ENCODE results near the gene SCAMP1. TPM values are rescaled to one million over a fixed set of nuclear protein-coding genes. Genes with fewer than 3 reads are reported as not detected.

SCAMP1 gene
- total and polyA plus RNA-seq, 2 experiments from 2014 or later, result 22.4 to 47.6 TPM

DNA sequence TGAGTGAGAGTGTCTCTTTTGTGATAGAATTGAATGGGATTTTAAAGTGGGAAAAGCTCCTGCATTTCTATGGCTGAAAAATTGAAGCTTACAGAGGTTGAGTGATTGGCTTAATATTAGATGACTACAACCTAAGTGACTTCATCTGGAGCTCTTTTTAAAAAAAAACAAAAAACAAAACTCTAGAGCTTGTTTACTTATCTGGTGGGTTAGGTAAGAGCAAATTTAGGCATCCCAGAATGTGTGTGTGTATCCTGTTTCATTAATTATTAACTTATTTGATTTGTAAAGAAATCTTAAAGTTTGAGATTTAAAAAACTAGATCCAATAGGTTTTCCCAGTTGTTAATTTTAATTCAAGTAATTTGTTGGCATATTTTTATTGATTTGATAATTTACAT lies 60.1 kb downstream of the SCAMP1 start:
- no peaks in the 10 kb centered on the region for H3K9me2 ChIP-seq (replicated peaks; ENCODE audit: insufficient read depth)
- H2AFZ ChIP-seq, result no peak overlapping the region
- TF ChIP-seq, protein P1, sequence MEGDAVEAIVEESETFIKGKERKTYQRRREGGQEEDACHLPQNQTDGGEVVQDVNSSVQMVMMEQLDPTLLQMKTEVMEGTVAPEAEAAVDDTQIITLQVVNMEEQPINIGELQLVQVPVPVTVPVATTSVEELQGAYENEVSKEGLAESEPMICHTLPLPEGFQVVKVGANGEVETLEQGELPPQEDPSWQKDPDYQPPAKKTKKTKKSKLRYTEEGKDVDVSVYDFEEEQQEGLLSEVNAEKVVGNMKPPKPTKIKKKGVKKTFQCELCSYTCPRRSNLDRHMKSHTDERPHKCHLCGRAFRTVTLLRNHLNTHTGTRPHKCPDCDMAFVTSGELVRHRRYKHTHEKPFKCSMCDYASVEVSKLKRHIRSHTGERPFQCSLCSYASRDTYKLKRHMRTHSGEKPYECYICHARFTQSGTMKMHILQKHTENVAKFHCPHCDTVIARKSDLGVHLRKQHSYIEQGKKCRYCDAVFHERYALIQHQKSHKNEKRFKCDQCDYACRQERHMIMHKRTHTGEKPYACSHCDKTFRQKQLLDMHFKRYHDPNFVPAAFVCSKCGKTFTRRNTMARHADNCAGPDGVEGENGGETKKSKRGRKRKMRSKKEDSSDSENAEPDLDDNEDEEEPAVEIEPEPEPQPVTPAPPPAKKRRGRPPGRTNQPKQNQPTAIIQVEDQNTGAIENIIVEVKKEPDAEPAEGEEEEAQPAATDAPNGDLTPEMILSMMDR (IDR thresholded peaks at IDR 0.05; ENCODE audit: poor library complexity), result no peak
- TF ChIP-seq EZH2phosphoT487 (IDR thresholded peaks at IDR 0.05; ENCODE audit: low read depth, severe bottlenecking, unreplicated experiment) (no peak), EZH2 (IDR thresholded peaks at IDR 0.05; ENCODE audit: borderline replicate concordance) (no peak)
- H3K4me3 ChIP-seq, result no peak overlapping the region
- H4K20me1 ChIP-seq (ENCODE audit: insufficient read depth, poor library complexity, severe bottlenecking), result no peaks in the 10 kb centered on the region
- no peak overlapping the region for H3K27ac ChIP-seq
- H3K27me3 ChIP-seq, result no peaks in the 10 kb centered on the region
- no peaks in the 10 kb centered on the region for H3K4me1 ChIP-seq (ENCODE audit: insufficient read depth)
- no peaks in the 10 kb centered on the region for H3K9me3 ChIP-seq (ENCODE audit: low read depth)
- DNase-seq (ENCODE audit: low spot score), result no peak
- H3K4me2 ChIP-seq, result no peak overlapping the region
- H3K36me3 ChIP-seq (replicated peaks; ENCODE audit: insufficient read depth, low read depth), result no peaks in the 10 kb centered on the region
- no peaks in the 10 kb centered on the region for H3K79me2 ChIP-seq

DNA sequence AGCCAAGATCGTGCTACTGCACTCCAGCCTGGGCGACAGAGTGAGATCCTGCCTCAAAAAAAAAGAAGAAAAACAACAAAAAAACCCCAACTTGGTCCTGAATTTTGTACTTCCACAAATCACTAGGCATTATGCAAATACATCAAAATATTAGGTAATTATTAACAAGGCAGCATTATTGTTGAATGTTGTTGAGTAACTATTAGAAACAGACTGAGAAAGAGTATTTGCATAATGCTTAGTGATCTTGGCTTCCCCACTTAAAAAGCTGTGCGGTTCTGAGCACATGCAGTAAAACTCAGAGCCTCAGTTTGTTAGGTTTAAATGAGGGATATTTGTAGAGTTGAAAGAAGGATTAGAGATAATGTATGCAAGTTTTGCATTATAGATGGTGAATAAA lies 64.2 kb downstream of the SCAMP1 start:
- TF ChIP-seq EZH2phosphoT487 (IDR thresholded peaks at IDR 0.05; ENCODE audit: low read depth, severe bottlenecking, unreplicated experiment) (no peak), EZH2 (IDR thresholded peaks at IDR 0.05; ENCODE audit: borderline replicate concordance) (no peak)
- TF ChIP-seq, protein P1 (IDR thresholded peaks at IDR 0.05; ENCODE audit: poor library complexity), result no peak
- no peaks in the 10 kb centered on the region for H3K9me3 ChIP-seq (ENCODE audit: low read depth)
- no peaks in the 10 kb centered on the region for H3K79me2 ChIP-seq
- no peaks in the 10 kb centered on the region for H3K9me2 ChIP-seq (replicated peaks; ENCODE audit: insufficient read depth)
- 96% methylated on average over 3 of the region's 3 CpGs for WGBS (ENCODE audit: low lambda C conversion rate, missing lambda C conversion rate)
- DNase-seq (ENCODE audit: low spot score), result no peak
- H3K27ac ChIP-seq, result no peak overlapping the region
- H3K4me1 ChIP-seq (ENCODE audit: insufficient read depth), result no peaks in the 10 kb centered on the region
- no peaks in the 10 kb centered on the region for H3K27me3 ChIP-seq
- peaks cover 2% of the 10 kb centered on the region for H3K36me3 ChIP-seq (replicated peaks; ENCODE audit: insufficient read depth, low read depth)
- no peak overlapping the region for H3K4me2 ChIP-seq
- no peak overlapping the region for H3K4me3 ChIP-seq
- no peaks in the 10 kb centered on the region for H4K20me1 ChIP-seq (ENCODE audit: insufficient read depth, poor library complexity, severe bottlenecking)
- no peak overlapping the region for H2AFZ ChIP-seq

DNA sequence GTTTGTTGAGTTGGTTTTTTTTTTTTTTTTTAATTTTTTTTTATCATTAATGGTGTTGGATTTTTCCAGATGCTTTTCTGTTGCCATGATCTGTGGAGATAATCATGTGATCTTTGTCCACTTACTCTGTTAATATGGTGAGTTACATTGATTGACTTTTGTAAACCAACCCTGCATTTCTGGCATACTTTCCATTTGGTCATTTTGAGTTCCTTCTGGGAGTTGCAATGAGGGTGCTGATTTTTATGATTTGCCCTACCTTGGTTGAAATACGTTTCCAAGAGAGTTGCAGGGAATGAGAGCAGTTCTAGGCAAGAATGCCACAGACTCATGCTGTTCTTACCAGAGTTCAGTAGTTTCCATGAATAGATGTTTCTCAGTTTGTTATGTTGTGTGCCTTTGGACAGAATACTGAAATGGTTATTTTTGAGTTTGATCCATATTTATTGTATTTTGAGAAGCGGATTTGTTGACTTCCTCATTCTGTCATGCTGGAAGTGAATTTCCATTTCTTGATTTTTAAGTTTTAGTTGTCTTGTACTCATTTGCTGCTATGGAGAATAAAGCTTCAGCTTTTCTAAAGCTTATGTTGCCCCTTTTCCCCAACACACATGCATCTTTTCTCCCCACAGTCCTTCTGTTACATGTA lies 69.0 kb downstream of the SCAMP1 start:
- Histone ChIP-seq H4K20me1 (ENCODE audit: insufficient read depth, poor library complexity, severe bottlenecking) (no peaks in the 10 kb centered on the region), H3K27me3 (no peaks in the 10 kb centered on the region), H2AFZ (no peak overlapping the region), H3K4me3 (no peak overlapping the region), H3K9me3 (ENCODE audit: low read depth) (no peaks in the 10 kb centered on the region), H3K27ac (no peak overlapping the region), H3K4me1 (ENCODE audit: insufficient read depth) (no peaks in the 10 kb centered on the region), H3K4me2 (no peak overlapping the region), H3K9me2 (replicated peaks; ENCODE audit: insufficient read depth) (no peaks in the 10 kb centered on the region), H3K36me3 (replicated peaks; ENCODE audit: insufficient read depth, low read depth) (peaks cover 2% of the 10 kb centered on the region), H3K79me2 (no peaks in the 10 kb centered on the region)
- WGBS (ENCODE audit: low lambda C conversion rate, missing lambda C conversion rate), result 88% methylated on average over 2 of the region's 2 CpGs
- no peak for DNase-seq (ENCODE audit: low spot score)
- TF ChIP-seq, protein P1 (IDR thresholded peaks at IDR 0.05; ENCODE audit: poor library complexity), result no peak
- no peak for TF ChIP-seq EZH2phosphoT487 (IDR thresholded peaks at IDR 0.05; ENCODE audit: low read depth, severe bottlenecking, unreplicated experiment)
- TF ChIP-seq EZH2 (IDR thresholded peaks at IDR 0.05; ENCODE audit: borderline replicate concordance), result no peak

Data from hepatocyte (in vitro differentiated cells).